ENCODE data around the gene EMX1. TPM values are rescaled to one million over a fixed set of nuclear protein-coding genes. Genes with fewer than 3 reads are reported as not detected.

The EMX1 gene
- total RNA-seq, 4 donors from 2014 or later = 0.21 TPM; not detected in 3

DNA sequence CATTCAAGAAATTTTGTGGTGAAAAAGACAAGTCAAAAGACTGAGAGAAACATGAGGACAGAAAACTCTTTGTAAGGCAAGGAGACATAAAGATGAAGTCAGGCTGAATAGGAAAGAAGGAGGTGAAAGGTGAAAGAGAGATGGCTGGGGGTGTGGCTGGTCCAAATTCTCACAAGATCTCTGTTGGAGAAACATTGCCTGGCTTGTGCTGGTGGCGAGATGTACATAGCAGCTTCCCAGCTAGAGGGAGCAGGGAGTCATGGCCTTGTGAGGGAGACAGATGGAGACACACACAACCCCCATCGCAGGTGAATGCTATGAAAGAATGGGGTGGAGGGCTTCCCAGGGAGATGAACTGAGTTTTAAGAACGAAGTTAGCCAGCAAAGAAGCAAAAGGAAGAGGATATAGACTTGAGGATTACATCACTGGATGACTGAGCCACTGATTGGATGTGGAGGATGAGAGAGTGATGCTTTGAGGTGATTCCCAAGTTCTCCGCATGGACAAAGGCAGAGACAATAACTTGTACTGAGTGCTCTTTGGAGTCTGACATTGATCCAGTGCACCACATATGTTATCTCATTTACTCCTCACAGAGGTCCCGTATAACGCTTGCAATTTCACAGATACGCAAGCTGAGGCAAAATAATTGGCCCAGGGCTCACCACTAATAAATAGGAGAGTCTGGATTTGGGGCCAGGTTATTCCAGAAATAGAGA is 3.7 kb upstream of the EMX1 start:
- no peak overlapping the region for H3K4me3 ChIP-seq
- H3K36me3 ChIP-seq = no peaks in the 10 kb centered on the region
- no peaks in the 10 kb centered on the region for H3K9me3 ChIP-seq
- peaks cover 0 to 32% of the 10 kb centered on the region in 2 donors for H3K4me1 ChIP-seq
- no peak overlapping the region for H3K27ac ChIP-seq
- peaks cover 26 to 55% of the 10 kb centered on the region in 2 donors for H3K27me3 ChIP-seq
- no peak for TF ChIP-seq POLR2A (IDR thresholded peaks at IDR 0.05)
- TF ChIP-seq, protein P1, sequence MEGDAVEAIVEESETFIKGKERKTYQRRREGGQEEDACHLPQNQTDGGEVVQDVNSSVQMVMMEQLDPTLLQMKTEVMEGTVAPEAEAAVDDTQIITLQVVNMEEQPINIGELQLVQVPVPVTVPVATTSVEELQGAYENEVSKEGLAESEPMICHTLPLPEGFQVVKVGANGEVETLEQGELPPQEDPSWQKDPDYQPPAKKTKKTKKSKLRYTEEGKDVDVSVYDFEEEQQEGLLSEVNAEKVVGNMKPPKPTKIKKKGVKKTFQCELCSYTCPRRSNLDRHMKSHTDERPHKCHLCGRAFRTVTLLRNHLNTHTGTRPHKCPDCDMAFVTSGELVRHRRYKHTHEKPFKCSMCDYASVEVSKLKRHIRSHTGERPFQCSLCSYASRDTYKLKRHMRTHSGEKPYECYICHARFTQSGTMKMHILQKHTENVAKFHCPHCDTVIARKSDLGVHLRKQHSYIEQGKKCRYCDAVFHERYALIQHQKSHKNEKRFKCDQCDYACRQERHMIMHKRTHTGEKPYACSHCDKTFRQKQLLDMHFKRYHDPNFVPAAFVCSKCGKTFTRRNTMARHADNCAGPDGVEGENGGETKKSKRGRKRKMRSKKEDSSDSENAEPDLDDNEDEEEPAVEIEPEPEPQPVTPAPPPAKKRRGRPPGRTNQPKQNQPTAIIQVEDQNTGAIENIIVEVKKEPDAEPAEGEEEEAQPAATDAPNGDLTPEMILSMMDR (IDR thresholded peaks at IDR 0.05) = no peak
- intact Hi-C loops (cut with DNase I; ENCODE audit: low total_unique reads) = no loop called here
- DNase-seq = no peak

DNA sequence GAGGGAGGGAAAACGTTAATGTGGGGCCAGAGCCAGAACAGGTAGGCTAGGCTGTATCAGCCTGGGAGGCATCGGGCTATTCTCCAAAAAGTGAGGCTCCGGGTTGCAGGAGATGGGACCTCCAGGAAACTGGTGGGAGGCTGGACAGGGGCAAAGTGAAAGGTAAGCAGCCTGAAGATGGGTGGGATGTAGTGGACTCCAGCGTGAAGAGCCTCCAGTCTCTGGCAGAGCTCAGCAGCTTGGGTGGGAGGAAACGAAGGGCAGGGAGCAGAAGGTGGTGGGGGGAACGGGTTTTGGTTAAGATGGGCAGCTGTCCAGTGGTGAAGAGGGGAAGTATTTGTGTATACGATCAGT is 3.1 kb upstream of the EMX1 start:
- H3K9me3 ChIP-seq = no peaks in the 10 kb centered on the region
- no peak overlapping the region for H3K4me3 ChIP-seq
- H3K4me1 ChIP-seq = peaks cover 0 to 32% of the 10 kb centered on the region in 2 donors
- DNase-seq = no peak
- no peaks in the 10 kb centered on the region for H3K36me3 ChIP-seq
- H3K27ac ChIP-seq = no peak overlapping the region
- intact Hi-C loops (cut with DNase I; ENCODE audit: low total_unique reads) = no loop called here
- peaks cover 26 to 56% of the 10 kb centered on the region in 2 donors for H3K27me3 ChIP-seq
- TF ChIP-seq, protein P1 (IDR thresholded peaks at IDR 0.05) = no peak
- no peak for TF ChIP-seq POLR2A (IDR thresholded peaks at IDR 0.05)

DNA sequence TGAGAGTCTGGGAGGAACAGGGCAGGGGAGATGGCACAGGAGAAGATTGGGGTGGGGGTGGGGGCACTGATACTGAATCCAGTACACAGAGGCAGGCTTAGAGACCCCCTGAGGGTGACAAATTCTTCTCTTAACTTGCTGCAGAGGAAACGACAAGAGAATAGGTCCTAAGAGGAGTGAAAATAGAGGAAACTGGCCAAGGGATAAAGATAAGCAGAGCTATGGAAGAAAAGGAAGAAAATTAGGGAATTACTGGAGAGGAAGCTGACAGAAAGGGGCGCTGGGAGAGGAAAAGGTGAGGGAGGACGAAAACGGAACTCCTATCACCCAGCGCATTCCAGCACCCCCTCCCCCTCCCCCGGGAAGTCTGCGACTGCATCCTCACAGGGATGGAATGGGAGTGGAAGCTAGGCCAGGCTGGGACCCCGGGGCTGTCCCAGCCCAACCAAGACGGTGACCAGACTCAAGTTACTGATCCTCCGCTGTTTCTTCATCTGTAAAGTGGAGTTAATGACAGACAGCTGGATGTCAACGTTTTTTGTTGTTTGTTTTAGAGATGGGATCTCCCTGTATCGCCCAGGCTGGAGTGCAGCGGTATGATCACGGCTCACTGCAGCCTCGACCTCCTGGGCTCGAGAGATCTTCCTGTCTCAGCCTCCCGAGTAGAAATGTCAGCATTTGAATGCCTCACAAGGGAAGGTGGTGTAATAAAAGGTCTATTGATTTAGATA is 2.6 kb upstream of the EMX1 start:
- TF ChIP-seq, protein P1 (IDR thresholded peaks at IDR 0.05) = no peak
- TF ChIP-seq POLR2A (IDR thresholded peaks at IDR 0.05) = no peak
- Histone ChIP-seq H3K36me3 (no peaks in the 10 kb centered on the region), H3K9me3 (no peaks in the 10 kb centered on the region), H3K27ac (no peak overlapping the region), H3K4me3 (no peak overlapping the region), H3K4me1 (peaks cover 0 to 32% of the 10 kb centered on the region in 2 donors), H3K27me3 (peaks cover 30 to 62% of the 10 kb centered on the region in 2 donors)
- no peak for DNase-seq
- intact Hi-C loops (cut with DNase I; ENCODE audit: low total_unique reads) = no loop called here

DNA sequence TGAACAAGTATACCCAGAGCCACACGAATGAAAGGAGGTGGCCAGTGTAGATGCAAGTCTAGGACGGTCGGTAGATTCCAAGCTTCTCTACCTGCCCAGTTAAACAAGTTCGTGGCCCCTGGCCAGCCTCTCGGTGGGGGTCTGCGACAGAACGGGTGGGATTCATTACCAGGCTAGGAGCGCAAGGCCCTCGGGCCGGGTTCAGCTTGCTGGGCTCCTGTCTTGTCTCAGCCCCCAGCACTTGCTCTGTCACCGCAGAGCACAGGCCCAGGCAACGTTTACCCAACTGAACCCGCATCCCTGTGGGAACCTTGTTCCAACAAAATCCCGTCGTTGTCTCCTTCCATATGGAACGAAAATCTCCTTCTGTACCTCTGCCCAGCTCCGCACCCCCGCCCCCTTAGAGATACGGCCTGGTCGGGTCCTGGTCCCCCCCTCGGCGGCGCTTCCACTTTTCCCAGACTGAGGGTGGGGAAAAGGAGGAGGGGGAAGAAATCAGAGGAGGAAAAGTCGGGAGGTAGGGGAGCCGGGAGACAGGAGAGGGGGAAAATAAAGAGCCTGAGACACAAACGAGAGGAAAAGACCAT is 1.9 kb upstream of the EMX1 start:
- intact Hi-C loops (cut with DNase I; ENCODE audit: low total_unique reads) = no loop called here
- Histone ChIP-seq H3K27ac (no peak overlapping the region), H3K27me3 (peaks cover 36 to 68% of the 10 kb centered on the region in 2 donors), H3K36me3 (no peaks in the 10 kb centered on the region), H3K4me1 (peaks cover 0 to 32% of the 10 kb centered on the region in 2 donors), H3K4me3 (no peak overlapping the region), H3K9me3 (no peaks in the 10 kb centered on the region)
- no peak for TF ChIP-seq POLR2A (IDR thresholded peaks at IDR 0.05)
- TF ChIP-seq, protein P1 (IDR thresholded peaks at IDR 0.05) = no peak
- DNase-seq = no peak
